ENCODE measurements around the gene PRDM15.

The PRDM15 gene

GRCh38 chr21:41921021-41921420, 41.9 kb upstream of the PRDM15 start:
- H3K4me3 ChIP-seq (ENCODE audit: low read depth in 1 of 2, low read length in 2 of 2): no peak overlapping the region
- peaks cover 12 to 17% of the 10 kb centered on the region in 2 donors for H3K4me1 ChIP-seq (ENCODE audit: control insufficient read depth in 1 of 2, insufficient read depth in 2 of 2, low read length in 2 of 2)
- no peak overlapping the region for H3K27ac ChIP-seq (ENCODE audit: low read depth, low read length)
- no peaks in the 10 kb centered on the region for H3K27me3 ChIP-seq (ENCODE audit: control insufficient read depth in 1 of 2, insufficient read depth in 2 of 2, low read length in 2 of 2)
- no peaks in the 10 kb centered on the region for H3K9me3 ChIP-seq (ENCODE audit: control insufficient read depth in 1 of 2, low read length in 2 of 2)
- peaks cover 15 to 25% of the 10 kb centered on the region in 2 donors for H3K36me3 ChIP-seq (ENCODE audit: control insufficient read depth in 1 of 2, insufficient read depth in 2 of 2, low read length in 2 of 2)
- H3K9ac ChIP-seq (ENCODE audit: low read depth in 1 of 2, low read length in 2 of 2): no peak overlapping the region

DNA sequence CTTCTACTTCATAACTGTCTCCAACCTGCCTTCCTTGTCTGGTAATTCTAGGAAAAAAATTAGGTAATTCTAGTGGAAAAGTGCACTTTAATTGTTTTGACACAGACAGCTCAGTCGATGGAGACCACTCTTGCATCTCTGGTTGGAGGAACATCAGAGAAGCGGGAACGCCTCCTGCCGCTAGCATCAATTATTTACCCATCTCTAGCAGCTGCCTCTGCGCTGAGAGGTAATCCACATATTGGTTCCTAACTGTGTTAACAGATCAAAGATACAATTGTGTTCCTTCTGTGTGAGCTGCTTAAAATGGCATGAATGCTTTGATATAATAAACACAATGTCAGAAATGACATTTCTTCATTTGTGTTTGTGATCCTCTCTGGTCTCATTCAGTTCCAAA, 41.3 kb upstream of the PRDM15 start:
- Histone ChIP-seq H3K9ac (ENCODE audit: low read depth in 1 of 2, low read length in 2 of 2) (no peak overlapping the region), H3K4me1 (ENCODE audit: control insufficient read depth in 1 of 2, insufficient read depth in 2 of 2, low read length in 2 of 2) (peaks cover 7 to 12% of the 10 kb centered on the region in 2 donors), H3K36me3 (ENCODE audit: control insufficient read depth in 1 of 2, insufficient read depth in 2 of 2, low read length in 2 of 2) (peaks cover 19 to 30% of the 10 kb centered on the region in 2 donors), H3K27ac (ENCODE audit: low read depth, low read length) (no peak overlapping the region), H3K9me3 (ENCODE audit: control insufficient read depth in 1 of 2, low read length in 2 of 2) (no peaks in the 10 kb centered on the region), H3K4me3 (ENCODE audit: low read depth in 1 of 2, low read length in 2 of 2) (no peak overlapping the region), H3K27me3 (ENCODE audit: control insufficient read depth in 1 of 2, insufficient read depth in 2 of 2, low read length in 2 of 2) (no peaks in the 10 kb centered on the region)

DNA sequence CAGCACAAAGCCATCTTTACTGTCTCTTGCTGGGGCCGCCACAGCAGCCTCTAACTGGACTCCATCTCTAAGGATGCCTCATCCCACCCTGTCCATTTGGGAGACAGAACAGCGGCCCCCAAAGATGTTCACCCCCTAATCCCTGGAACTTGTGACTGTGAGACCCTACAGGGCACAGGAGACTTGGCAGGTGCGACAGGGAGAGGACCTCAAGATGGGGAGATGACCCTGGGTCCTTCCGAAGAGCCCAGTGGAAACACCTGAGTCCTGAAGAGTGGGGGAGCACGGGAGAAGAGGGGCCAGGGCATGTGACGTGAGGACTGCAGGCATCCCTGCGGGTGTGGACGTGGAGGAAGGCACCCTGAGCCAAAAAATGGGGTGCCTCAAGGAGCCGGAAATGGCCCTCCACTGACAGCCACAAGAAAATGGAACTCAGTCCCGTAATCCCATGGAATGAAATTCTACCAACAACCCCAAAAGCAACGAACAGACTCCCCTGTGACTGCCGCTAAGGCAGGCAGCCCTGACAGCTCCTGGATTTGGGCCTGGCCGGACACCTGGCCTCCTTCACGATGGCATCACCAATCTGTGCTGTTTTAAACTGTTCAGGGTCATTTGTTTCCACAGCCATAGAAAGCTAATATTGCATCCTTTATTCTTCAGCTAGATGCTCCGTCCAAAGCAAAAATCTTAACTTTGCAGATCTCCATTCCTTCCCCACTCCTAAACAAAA, 40.7 kb upstream of the PRDM15 start:
- Histone ChIP-seq H3K9me3 (ENCODE audit: control insufficient read depth in 1 of 2, low read length in 2 of 2) (no peaks in the 10 kb centered on the region), H3K4me1 (ENCODE audit: control insufficient read depth in 1 of 2, insufficient read depth in 2 of 2, low read length in 2 of 2) (peaks cover 3 to 9% of the 10 kb centered on the region in 2 donors), H3K27me3 (ENCODE audit: control insufficient read depth in 1 of 2, insufficient read depth in 2 of 2, low read length in 2 of 2) (no peaks in the 10 kb centered on the region), H3K4me3 (ENCODE audit: low read depth in 1 of 2, low read length in 2 of 2) (no peak overlapping the region), H3K36me3 (ENCODE audit: control insufficient read depth in 1 of 2, insufficient read depth in 2 of 2, low read length in 2 of 2) (peaks cover 19 to 32% of the 10 kb centered on the region in 2 donors), H3K27ac (ENCODE audit: low read depth, low read length) (no peak overlapping the region), H3K9ac (ENCODE audit: low read depth in 1 of 2, low read length in 2 of 2) (no peak overlapping the region)

- Histone ChIP-seq H3K9ac (ENCODE audit: low read depth in 1 of 2, low read length in 2 of 2) (no peak overlapping the region), H3K4me1 (ENCODE audit: control insufficient read depth in 1 of 2, insufficient read depth in 2 of 2, low read length in 2 of 2) (peaks cover 0 to 5% of the 10 kb centered on the region in 2 donors), H3K4me3 (ENCODE audit: low read depth in 1 of 2, low read length in 2 of 2) (no peak overlapping the region), H3K27ac (ENCODE audit: low read depth, low read length) (no peak overlapping the region), H3K27me3 (ENCODE audit: control insufficient read depth in 1 of 2, insufficient read depth in 2 of 2, low read length in 2 of 2) (no peaks in the 10 kb centered on the region), H3K36me3 (ENCODE audit: control insufficient read depth in 1 of 2, insufficient read depth in 2 of 2, low read length in 2 of 2) (peaks cover 19 to 40% of the 10 kb centered on the region in 2 donors), H3K9me3 (ENCODE audit: control insufficient read depth in 1 of 2, low read length in 2 of 2) (no peaks in the 10 kb centered on the region)
Measured at GRCh38 chr21:41918561-41919358, 39.6 kb upstream of the PRDM15 start.

DNA sequence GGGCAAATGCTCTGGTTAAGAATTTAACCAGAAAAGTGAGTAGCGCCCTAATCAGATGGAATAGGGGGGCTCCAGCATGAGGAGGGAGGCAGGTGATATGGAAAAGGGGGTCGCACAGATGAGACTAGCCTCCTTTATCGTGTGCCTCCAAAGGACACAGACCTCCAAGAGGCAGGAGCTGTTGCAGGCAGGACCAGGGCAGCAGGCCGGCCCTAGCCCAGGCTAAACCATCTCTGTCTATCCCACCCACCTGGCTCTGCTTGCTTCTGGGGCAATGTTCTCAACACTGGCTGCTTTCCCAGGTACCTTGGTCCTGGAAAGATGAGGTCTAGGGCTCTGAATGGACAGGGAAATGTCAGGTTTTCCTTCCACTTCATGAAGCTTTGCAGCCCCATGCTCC, 38.4 kb upstream of the PRDM15 start:
- H3K9ac ChIP-seq (ENCODE audit: low read depth in 1 of 2, low read length in 2 of 2): no peak overlapping the region
- no peak overlapping the region for H3K27ac ChIP-seq (ENCODE audit: low read depth, low read length)
- H3K27me3 ChIP-seq (ENCODE audit: control insufficient read depth in 1 of 2, insufficient read depth in 2 of 2, low read length in 2 of 2): no peaks in the 10 kb centered on the region
- no peaks in the 10 kb centered on the region for H3K4me1 ChIP-seq (ENCODE audit: control insufficient read depth in 1 of 2, insufficient read depth in 2 of 2, low read length in 2 of 2)
- H3K4me3 ChIP-seq (ENCODE audit: low read depth in 1 of 2, low read length in 2 of 2): no peak overlapping the region
- peaks cover 25 to 50% of the 10 kb centered on the region in 2 donors for H3K36me3 ChIP-seq (ENCODE audit: control insufficient read depth in 1 of 2, insufficient read depth in 2 of 2, low read length in 2 of 2)
- no peaks in the 10 kb centered on the region for H3K9me3 ChIP-seq (ENCODE audit: control insufficient read depth in 1 of 2, low read length in 2 of 2)

DNA sequence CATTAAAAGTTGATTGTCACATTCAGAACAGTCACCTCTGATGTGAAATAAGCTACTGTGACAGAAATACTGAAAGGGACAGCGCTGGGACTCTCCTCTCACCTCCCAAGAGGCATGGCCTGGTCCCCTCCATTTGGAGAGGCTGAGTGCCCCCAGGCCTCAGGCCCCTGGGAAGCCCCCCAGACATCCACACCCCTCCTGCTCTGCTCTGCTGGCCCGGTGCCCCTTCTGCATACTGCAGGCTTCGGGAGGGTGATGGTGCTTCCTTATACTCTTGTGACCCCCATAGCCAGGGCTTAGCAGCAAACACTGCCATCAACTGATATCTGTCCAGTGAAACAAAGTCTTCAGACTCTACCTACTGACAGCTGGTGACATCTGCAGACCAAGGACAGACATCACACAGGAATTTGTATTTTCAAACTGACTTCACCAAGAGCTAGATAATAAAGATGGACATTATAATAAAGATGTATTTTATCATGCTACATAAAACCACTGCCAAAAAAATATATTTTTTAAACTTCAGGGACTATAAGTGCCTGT, 37.8 kb upstream of the PRDM15 start:
- H3K4me1 ChIP-seq (ENCODE audit: control insufficient read depth in 1 of 2, insufficient read depth in 2 of 2, low read length in 2 of 2): no peaks in the 10 kb centered on the region
- no peak overlapping the region for H3K9ac ChIP-seq (ENCODE audit: low read depth in 1 of 2, low read length in 2 of 2)
- no peak overlapping the region for H3K27ac ChIP-seq (ENCODE audit: low read depth, low read length)
- H3K36me3 ChIP-seq (ENCODE audit: control insufficient read depth in 1 of 2, insufficient read depth in 2 of 2, low read length in 2 of 2): peaks cover 27 to 53% of the 10 kb centered on the region in 2 donors
- H3K4me3 ChIP-seq (ENCODE audit: low read depth in 1 of 2, low read length in 2 of 2): no peak overlapping the region
- no peaks in the 10 kb centered on the region for H3K27me3 ChIP-seq (ENCODE audit: control insufficient read depth in 1 of 2, insufficient read depth in 2 of 2, low read length in 2 of 2)
- H3K9me3 ChIP-seq (ENCODE audit: control insufficient read depth in 1 of 2, low read length in 2 of 2): no peaks in the 10 kb centered on the region

DNA sequence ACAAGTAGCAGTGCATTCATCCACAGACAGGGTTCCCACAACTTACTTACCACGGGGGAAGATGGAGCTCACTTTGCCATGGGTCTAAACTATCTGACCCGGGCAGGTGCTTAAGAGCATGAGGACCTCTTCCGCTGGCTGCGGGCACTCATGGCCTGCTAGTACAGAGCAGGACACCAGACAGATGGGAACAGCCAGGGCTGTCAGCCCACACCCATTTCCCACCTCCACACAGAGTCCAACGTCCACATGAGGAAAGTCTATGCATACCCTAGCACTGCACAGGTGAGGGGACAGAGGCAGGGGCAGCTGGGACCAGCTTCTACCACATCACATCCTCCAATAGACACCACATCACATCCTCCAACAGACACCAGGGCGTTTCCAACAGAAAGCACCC, 35.8 kb upstream of the PRDM15 start:
- H3K4me1 ChIP-seq (ENCODE audit: control insufficient read depth in 1 of 2, insufficient read depth in 2 of 2, low read length in 2 of 2): no peaks in the 10 kb centered on the region
- no peak overlapping the region for H3K9ac ChIP-seq (ENCODE audit: low read depth in 1 of 2, low read length in 2 of 2)
- peaks cover 29 to 65% of the 10 kb centered on the region in 2 donors for H3K36me3 ChIP-seq (ENCODE audit: control insufficient read depth in 1 of 2, insufficient read depth in 2 of 2, low read length in 2 of 2)

GRCh38 chr21:41914358-41914757, 35.2 kb upstream of the PRDM15 start:
- no peaks in the 10 kb centered on the region for H3K4me1 ChIP-seq (ENCODE audit: control insufficient read depth in 1 of 2, insufficient read depth in 2 of 2, low read length in 2 of 2)
- H3K27me3 ChIP-seq (ENCODE audit: control insufficient read depth in 1 of 2, insufficient read depth in 2 of 2, low read length in 2 of 2): no peaks in the 10 kb centered on the region
- H3K9ac ChIP-seq (ENCODE audit: low read depth in 1 of 2, low read length in 2 of 2): no peak overlapping the region
- H3K27ac ChIP-seq (ENCODE audit: low read depth, low read length): no peak overlapping the region
- H3K36me3 ChIP-seq (ENCODE audit: control insufficient read depth in 1 of 2, insufficient read depth in 2 of 2, low read length in 2 of 2): peaks cover 29 to 71% of the 10 kb centered on the region in 2 donors
- no peak overlapping the region for H3K4me3 ChIP-seq (ENCODE audit: low read depth in 1 of 2, low read length in 2 of 2)
- no peaks in the 10 kb centered on the region for H3K9me3 ChIP-seq (ENCODE audit: control insufficient read depth in 1 of 2, low read length in 2 of 2)

More for the DNA sequence above, 35.8 kb upstream of the PRDM15 start:
- Histone ChIP-seq H3K27me3 (ENCODE audit: control insufficient read depth in 1 of 2, insufficient read depth in 2 of 2, low read length in 2 of 2) (no peaks in the 10 kb centered on the region), H3K4me3 (ENCODE audit: low read depth in 1 of 2, low read length in 2 of 2) (no peak overlapping the region), H3K9me3 (ENCODE audit: control insufficient read depth in 1 of 2, low read length in 2 of 2) (no peaks in the 10 kb centered on the region), H3K27ac (ENCODE audit: low read depth, low read length) (no peak overlapping the region)

- H3K27ac ChIP-seq (ENCODE audit: low read depth, low read length): no peak overlapping the region
- H3K27me3 ChIP-seq (ENCODE audit: control insufficient read depth in 1 of 2, insufficient read depth in 2 of 2, low read length in 2 of 2): no peaks in the 10 kb centered on the region
- no peaks in the 10 kb centered on the region for H3K9me3 ChIP-seq (ENCODE audit: control insufficient read depth in 1 of 2, low read length in 2 of 2)
- H3K9ac ChIP-seq (ENCODE audit: low read depth in 1 of 2, low read length in 2 of 2): no peak overlapping the region
- H3K4me3 ChIP-seq (ENCODE audit: low read depth in 1 of 2, low read length in 2 of 2): no peak overlapping the region
- H3K36me3 ChIP-seq (ENCODE audit: control insufficient read depth in 1 of 2, insufficient read depth in 2 of 2, low read length in 2 of 2): peaks cover 29 to 72% of the 10 kb centered on the region in 2 donors
- no peaks in the 10 kb centered on the region for H3K4me1 ChIP-seq (ENCODE audit: control insufficient read depth in 1 of 2, insufficient read depth in 2 of 2, low read length in 2 of 2)
Measured at GRCh38 chr21:41913230-41913629, 34.1 kb upstream of the PRDM15 start.

GRCh38 chr21:41908829-41909228, 29.7 kb upstream of the PRDM15 start:
- Histone ChIP-seq H3K4me3 (ENCODE audit: low read depth in 1 of 2, low read length in 2 of 2) (no peak overlapping the region), H3K9me3 (ENCODE audit: control insufficient read depth in 1 of 2, low read length in 2 of 2) (no peaks in the 10 kb centered on the region), H3K27ac (ENCODE audit: low read depth, low read length) (no peak overlapping the region), H3K9ac (ENCODE audit: low read depth in 1 of 2, low read length in 2 of 2) (no peak overlapping the region), H3K4me1 (ENCODE audit: control insufficient read depth in 1 of 2, insufficient read depth in 2 of 2, low read length in 2 of 2) (no peaks in the 10 kb centered on the region), H3K27me3 (ENCODE audit: control insufficient read depth in 1 of 2, insufficient read depth in 2 of 2, low read length in 2 of 2) (no peaks in the 10 kb centered on the region), H3K36me3 (ENCODE audit: control insufficient read depth in 1 of 2, insufficient read depth in 2 of 2, low read length in 2 of 2) (peaks cover 17 to 70% of the 10 kb centered on the region in 2 donors)
